GM21619 (cell line): ENCODE measurements around the gene IFIT3.
"Not testable (repeated sequence)": the region's sequence is repeated elsewhere in the genome, so short reads cannot be mapped to it uniquely, and the experiment has no call there.

ENCODE experiments used
- ATAC-seq: cut with Tn5 transposase; IDR thresholded peaks from one replicate; pipeline ENCODE4 v1.9.1; 2021; ENCODE audit not compliant: unreplicated experiment

Gene IFIT3

GRCh38 chr10:89304026-89304425 is 23.8 kb upstream of the IFIT3 start:
- no peak for ATAC-seq

GRCh38 chr10:89304446-89304845 is 23.4 kb upstream of the IFIT3 start:
- ATAC-seq: no peak

GRCh38 chr10:89304925-89305324 is 22.9 kb upstream of the IFIT3 start:
- no peak for ATAC-seq

GRCh38 chr10:89305766-89306433 is 21.9 kb upstream of the IFIT3 start:
- no peak for ATAC-seq

GRCh38 chr10:89306434-89307268 is 21.1 kb upstream of the IFIT3 start:
- ATAC-seq: no peak

- ATAC-seq: no peak
Observed at GRCh38 chr10:89307269-89307577, 20.6 kb upstream of the IFIT3 start.

- no peak for ATAC-seq
Observed at GRCh38 chr10:89308266-89308665, 19.5 kb upstream of the IFIT3 start.

- no peak for ATAC-seq
Observed at GRCh38 chr10:89308736-89309135, 19.1 kb upstream of the IFIT3 start.

GRCh38 chr10:89309156-89310055 is 18.4 kb upstream of the IFIT3 start:
- no peak for ATAC-seq

GRCh38 chr10:89310056-89310893 is 17.5 kb upstream of the IFIT3 start:
- ATAC-seq: no peak

GRCh38 chr10:89312973-89313372 is 14.8 kb upstream of the IFIT3 start:
- no peak for ATAC-seq

GRCh38 chr10:89314676-89315075 is 13.1 kb upstream of the IFIT3 start:
- ATAC-seq: no peak

- ATAC-seq: not testable (repeated sequence)
Observed at GRCh38 chr10:89318047-89318446, 9.8 kb upstream of the IFIT3 start.

- not testable (repeated sequence) for ATAC-seq
Observed at GRCh38 chr10:89325081-89325480, 2.7 kb upstream of the IFIT3 start.

- not testable (repeated sequence) for ATAC-seq
Observed at GRCh38 chr10:89325856-89326255, 1.9 kb upstream of the IFIT3 start.

GRCh38 chr10:89329151-89329550 is 1.4 kb downstream of the IFIT3 start:
- ATAC-seq: no peak

- not testable (repeated sequence) for ATAC-seq
Observed at GRCh38 chr10:89330014-89330413, 2.2 kb downstream of the IFIT3 start.

- ATAC-seq: no peak
Observed at GRCh38 chr10:89330537-89331212, 2.9 kb downstream of the IFIT3 start.

GRCh38 chr10:89331487-89332122 is 3.8 kb downstream of the IFIT3 start:
- ATAC-seq: not testable (repeated sequence)
